GOT3 (cell line): ENCODE measurements around the gene ZYX.

Source experiments
- DNase-seq: peaks from one replicate; lab custom pipeline; 2025; ENCODE audit warnings: mixed read lengths; lab: John Stamatoyannopoulos, UW

The ZYX gene

GRCh38 chr7:143363016-143363937 lies 17.9 kb upstream of the ZYX start:
- no peak for DNase-seq

DNA sequence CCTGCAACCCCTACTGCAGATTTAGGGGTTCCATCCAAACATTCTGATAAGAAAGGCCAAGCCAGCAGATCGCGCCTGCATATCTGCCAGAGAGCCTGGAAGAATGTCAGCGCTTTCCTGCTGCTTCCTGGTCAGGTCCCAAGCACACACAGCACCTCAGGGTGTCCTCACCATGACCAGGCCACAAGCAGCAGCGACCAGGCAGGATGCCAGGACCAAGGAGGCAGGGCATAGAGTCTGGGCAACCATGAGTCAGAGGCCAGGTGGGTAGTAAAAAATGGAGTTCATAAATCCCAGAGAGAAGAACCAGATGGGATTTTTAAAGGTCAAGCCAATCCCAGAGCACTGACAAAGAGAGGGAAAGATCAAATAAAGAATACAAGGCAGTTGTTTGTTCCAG lies 13.2 kb upstream of the ZYX start:
- no peak for DNase-seq

DNA sequence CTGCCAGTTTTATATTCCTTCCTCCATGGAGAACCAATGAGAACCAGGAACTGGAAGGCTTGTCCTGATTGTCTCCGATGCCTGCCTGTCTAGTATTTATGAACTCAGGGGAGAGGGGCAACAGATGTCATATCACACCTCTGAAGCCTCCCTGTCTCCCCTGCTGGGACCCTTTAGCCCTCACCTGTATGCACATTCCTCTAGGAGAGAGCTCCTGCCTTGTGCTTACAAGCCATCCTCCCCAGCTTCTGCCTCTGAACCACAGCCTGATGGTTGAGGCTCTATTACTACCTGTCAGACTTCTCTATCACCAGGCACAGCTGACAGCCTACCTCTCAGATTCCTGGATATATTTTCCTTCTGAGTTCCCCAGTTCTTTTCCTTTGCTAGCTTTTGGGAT lies 12.8 kb upstream of the ZYX start:
- DNase-seq: no peak

GRCh38 chr7:143369678-143370651 lies 11.2 kb upstream of the ZYX start:
- no peak for DNase-seq

DNA sequence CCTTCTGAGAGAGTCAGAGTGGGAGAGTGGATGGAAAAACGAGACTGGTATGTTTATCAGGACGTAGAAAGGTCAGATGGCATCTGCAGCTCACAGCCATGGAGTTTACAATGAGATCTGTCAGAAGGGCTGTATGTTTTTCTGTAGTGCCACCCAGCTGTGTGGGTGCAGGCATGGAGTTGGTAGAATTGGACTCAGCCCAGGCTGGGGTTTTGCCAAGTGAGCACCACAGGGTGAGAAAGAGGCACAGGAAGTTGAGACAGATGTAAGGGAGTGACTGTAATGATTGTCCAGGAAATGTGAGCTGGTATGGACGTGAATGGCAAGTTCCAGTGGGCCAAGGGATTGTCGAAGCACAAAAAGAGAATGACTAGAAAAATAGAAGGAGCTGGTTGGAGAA lies 9.1 kb upstream of the ZYX start:
- DNase-seq: no peak

GRCh38 chr7:143373255-143373794 lies 7.8 kb upstream of the ZYX start:
- DNase-seq: no peak

DNA sequence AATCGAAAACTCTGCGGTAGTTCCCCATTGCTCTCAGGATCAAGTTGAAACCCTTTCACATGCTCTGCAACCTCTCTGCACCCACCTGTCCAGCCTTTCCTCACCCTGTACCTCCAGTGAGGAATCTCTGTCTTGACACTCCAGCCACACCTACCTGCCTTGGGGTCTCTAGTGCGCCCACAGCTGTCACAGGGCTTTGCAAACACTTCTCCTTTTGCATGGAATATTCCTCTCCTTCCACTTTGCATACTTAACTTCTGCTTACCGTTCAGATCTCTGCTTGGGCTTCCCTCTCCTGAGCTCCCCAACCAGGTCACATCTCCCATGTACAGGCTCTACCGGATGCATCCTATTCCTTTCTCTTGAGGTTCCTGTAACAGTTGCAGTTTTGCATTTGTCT lies 6.6 kb upstream of the ZYX start:
- DNase-seq: no peak

DNA sequence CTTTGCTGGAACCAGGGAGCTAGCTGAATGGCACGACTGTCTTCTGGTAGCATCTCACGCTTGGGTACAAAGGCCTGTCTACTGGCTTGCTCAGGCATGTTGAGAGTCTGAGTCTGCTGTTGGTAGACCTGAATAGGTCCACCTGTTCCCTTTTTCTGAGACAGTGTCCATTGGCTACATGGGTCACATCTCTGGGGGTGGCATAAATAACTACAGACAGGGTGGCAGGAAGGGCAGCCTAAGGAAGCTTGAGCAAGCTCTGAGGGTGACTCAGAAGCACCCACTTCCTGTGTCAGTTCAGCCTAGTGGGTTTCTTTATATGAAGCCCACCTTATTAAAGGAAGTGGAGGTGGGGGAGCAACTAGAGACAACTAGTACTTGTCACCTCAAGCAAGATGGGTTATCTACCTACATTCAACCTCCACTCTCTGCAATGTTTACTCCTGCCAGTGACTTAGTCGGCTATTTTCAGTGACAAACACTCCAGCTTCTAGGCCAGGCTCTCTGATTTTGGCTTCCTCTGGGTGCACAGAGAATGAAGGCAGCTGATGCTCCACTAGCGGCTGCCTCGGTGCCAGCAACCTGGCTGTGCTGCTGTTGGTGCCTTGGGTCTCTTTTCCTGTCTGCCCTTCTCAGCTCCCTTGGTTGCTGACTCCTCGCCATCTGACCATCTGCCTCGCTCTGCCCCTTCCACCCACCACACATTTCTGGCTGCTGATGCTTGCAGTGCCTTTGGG lies 5.7 kb upstream of the ZYX start:
- no peak for DNase-seq

GRCh38 chr7:143376396-143376795 lies 4.7 kb upstream of the ZYX start:
- no peak for DNase-seq

- no peak for DNase-seq
Observed at GRCh38 chr7:143379611-143380259, 1.4 kb upstream of the ZYX start.

GRCh38 chr7:143380260-143380645 lies 892 bp upstream of the ZYX start:
- DNase-seq: peak; percentile 67

DNA sequence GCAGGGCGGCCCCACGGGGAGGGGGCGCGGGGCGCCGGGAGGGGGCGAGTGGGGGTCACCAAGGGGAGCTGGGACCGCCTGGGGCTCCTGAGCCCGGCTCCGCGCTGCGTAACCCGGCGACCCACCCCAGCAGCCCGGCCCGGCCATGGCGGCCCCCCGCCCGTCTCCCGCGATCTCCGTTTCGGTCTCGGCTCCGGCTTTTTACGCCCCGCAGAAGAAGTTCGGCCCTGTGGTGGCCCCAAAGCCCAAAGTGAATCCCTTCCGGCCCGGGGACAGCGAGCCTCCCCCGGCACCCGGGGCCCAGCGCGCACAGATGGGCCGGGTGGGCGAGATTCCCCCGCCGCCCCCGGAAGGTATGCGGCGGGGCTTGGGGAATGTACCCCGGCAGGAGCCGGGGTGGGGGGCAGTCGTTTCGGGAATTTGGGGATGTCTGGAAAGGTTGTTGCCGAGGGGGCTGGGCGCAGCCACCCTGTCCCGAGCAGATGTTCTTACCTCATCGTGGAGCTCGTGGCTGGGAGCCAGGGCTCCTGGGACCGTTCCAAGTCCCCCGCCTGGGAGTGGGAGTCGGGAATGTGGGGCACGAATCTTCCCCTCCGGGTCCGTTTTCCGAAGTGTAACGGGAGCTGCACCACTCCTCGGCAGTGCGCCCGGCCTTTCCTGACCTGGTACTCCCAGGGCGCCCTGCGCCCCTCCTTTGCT lies 431 bp downstream of the ZYX start:
- DNase-seq: no peak

DNA sequence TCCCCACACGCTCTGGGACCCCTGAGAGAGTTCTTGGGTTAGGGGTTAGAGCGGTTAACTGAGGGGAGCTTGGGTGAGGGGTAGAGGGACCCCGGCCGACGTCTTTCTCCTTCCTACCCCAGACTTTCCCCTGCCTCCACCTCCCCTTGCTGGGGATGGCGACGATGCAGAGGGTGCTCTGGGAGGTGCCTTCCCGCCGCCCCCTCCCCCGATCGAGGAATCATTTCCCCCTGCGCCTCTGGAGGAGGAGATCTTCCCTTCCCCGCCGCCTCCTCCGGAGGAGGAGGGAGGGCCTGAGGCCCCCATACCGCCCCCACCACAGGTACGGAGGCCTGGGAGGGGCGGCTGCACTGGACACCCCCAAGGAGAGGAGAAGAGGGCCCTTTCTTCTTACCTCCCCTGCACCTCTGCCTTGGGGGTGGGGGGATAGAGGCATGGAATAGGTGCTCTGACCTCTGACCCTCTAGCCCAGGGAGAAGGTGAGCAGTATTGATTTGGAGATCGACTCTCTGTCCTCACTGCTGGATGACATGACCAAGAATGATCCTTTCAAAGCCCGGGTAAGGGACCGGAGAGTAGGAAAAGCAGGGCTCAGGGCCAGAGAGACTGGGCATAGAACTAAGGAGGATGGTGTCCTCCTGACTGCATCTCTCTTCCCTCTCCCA lies 1.1 kb downstream of the ZYX start:
- DNase-seq: no peak

DNA sequence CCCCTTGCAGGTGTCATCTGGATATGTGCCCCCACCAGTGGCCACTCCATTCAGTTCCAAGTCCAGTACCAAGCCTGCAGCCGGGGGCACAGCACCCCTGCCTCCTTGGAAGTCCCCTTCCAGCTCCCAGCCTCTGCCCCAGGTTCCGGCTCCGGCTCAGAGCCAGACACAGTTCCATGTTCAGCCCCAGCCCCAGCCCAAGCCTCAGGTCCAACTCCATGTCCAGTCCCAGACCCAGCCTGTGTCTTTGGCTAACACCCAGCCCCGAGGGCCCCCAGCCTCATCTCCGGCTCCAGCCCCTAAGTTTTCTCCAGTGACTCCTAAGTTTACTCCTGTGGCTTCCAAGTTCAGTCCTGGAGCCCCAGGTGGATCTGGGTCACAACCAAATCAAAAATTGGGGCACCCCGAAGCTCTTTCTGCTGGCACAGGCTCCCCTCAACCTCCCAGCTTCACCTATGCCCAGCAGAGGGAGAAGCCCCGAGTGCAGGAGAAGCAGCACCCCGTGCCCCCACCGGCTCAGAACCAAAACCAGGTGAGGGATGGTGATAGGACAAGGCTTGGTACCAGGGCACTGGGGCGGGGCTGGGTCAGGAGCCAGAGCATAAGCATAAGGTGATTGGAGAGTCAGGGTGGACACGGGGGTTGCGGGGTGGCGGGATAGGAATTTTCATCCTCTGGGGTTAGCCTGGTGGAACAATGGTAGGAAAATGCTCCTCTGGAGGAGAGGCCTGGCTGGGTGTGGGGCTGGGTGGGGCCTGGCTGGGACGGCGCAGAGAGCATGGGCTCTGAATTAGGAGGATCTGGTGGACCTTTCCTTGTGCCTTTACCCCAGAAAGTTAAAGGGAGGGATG lies 1.9 kb downstream of the ZYX start:
- no peak for DNase-seq

DNA sequence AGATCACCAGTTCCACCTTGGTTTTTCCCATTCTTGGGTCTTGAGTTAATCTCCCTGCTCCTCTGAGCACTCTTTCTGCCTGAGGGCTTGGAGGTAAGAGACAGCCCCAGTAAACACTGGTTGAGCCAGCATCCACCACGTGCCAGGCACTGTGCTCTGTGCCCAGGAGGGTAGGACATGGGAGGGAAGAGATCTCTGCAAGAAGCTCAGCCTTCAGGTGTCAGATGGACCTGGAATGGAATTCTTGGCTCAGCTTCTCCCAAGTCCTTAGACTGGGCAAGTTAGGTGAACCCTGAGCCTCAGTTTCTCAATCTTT lies 2.5 kb downstream of the ZYX start:
- DNase-seq: no peak

GRCh38 chr7:143384148-143384547 lies 3.0 kb downstream of the ZYX start:
- DNase-seq: no peak

DNA sequence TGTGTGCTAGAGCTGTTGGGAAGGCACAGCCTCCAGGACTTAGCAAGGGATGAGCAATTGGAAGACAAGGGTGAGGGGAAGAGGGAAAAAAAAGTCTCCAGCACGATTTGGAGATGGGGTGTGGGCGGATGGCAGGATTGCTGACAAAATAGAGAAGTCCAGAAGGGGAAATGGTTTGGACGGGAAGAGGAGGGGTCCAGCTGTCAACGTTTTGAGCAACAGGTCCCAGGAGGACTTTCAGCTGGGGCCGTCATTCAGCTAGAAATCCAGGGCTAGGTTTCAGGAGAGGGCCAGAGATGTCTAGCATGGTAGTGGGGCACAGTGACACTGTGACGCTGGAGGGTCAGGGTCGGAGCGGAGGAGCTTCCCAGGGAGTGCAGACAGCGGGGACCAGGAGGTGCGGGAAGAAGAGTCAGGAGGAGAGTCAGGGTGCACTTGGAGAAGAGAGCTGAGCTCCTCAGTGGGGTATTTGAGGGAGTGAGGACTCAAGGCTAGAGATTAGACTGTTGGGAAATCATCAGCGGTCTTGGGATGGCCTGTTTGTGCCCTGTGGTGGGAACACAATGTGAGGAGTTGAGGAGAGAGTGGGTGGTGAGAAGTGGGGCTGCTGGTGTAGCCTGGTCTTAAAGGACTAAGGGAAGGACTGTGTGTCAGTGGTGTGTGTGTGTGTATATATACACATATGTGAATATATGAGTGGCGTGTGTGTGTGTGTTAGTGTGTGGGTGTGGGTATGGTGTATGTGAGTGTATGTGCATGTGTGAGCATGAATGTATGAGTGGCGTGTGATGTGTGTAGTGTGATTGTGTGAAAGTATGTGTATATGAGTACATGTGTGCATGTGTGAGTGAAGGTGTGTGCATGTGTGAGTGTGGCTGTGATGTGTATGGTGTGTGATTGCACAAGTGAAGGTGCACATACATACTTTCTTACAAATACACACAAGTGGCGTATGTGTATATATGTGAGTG lies 3.8 kb downstream of the ZYX start:
- DNase-seq: no peak
